ENCODE measurements around the gene RTN3.

The RTN3 gene

DNA sequence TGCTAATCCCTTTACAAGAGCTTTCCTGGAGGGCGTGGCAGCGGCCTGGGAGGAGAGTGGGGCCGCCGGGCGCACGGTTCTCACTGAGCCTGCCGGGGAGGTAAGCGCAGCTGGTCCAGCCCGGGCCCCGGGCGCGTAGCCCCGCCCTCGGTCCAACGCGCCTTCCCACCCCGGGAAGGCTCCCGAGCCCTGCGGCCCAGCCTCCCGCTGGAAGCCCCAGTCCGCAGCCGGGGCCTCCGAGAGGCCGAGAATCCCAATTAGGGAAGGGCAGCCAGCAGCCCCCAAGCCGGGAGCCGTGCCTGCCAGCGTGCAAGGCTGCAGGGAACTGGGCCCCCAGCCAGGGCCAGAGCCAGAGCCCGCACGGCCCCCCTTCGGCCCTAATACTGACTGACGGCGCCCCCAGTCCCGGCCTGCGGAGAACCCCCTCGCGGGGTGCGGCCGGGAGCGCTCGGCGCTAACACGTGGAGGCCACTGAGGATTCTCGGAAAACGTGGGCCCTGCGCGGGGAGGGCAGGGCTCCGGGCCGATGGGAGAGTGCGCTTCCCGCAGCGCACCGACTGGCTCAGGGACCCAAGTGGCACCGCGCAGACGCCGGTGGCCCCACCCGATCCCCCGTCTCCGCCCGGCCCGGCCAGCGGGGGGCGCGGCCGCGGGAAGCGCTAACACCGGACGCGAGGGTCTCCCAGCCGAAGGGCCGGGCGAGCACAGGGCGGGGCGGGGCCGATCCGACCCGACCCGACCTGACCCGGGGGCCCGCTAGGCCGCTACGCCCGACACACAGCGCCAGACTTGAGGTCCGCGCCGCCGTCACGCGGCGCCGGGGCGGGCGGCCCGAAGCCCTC, 81.6 kb downstream of the RTN3 start:
- ChIA-PET POLR2A (no interaction called here), CTCF (no interaction called here)
- DNase-seq (ENCODE audit: extremely low spot score), result no peak
- TF ChIP-seq, protein P1, sequence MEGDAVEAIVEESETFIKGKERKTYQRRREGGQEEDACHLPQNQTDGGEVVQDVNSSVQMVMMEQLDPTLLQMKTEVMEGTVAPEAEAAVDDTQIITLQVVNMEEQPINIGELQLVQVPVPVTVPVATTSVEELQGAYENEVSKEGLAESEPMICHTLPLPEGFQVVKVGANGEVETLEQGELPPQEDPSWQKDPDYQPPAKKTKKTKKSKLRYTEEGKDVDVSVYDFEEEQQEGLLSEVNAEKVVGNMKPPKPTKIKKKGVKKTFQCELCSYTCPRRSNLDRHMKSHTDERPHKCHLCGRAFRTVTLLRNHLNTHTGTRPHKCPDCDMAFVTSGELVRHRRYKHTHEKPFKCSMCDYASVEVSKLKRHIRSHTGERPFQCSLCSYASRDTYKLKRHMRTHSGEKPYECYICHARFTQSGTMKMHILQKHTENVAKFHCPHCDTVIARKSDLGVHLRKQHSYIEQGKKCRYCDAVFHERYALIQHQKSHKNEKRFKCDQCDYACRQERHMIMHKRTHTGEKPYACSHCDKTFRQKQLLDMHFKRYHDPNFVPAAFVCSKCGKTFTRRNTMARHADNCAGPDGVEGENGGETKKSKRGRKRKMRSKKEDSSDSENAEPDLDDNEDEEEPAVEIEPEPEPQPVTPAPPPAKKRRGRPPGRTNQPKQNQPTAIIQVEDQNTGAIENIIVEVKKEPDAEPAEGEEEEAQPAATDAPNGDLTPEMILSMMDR (IDR thresholded peaks at IDR 0.05; ENCODE audit: control extremely low read depth, extremely low read depth, low read depth, missing control alignments), result no peak

DNA sequence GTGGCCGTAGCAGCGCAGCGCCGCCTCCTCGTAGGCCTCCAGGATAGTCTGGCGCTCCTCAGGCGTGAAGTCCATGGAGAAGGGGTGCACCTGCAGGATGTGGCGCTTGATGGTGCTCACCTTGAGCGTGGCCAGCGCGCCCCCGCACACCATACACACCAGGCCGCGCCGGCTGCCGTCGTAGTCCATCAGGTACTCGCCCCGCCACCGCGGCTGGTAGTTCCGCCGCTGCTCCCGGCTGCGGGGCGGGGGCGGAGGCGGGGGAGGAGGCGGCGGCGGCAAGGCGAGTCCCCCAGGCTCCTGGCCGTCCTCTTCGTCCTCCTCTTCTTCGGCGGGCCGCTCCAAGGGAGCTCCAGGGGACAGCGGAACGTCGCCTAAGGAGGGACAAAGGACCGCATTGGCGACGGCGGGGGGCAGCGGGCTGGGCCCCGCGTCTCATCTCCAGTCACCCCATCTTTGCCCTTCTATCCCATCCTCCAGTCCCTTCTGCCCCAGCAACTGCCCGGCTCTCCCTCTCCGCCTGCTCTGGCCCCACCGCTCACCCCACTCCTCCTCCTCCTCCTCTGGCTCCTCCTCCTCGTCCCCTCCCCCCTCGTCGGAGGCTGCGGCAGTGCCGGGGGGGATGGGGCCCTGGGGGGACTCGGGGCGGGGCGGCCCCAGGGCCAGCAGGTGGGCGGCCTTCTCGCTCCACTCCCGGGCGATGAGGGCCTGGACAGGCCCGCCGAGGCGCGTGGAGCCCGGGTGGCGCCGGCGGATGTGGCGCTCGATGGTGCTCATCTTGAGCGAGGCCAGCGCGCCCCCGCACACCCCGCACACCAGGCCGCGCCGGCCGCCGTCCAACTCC, 82.4 kb downstream of the RTN3 start:
- POLR2A ChIA-PET, result no interaction called here
- no peak for DNase-seq (ENCODE audit: extremely low spot score)
- CTCF ChIA-PET, result no interaction called here
- TF ChIP-seq, protein P1 (IDR thresholded peaks at IDR 0.05; ENCODE audit: control extremely low read depth, extremely low read depth, low read depth, missing control alignments), result no peak

DNA sequence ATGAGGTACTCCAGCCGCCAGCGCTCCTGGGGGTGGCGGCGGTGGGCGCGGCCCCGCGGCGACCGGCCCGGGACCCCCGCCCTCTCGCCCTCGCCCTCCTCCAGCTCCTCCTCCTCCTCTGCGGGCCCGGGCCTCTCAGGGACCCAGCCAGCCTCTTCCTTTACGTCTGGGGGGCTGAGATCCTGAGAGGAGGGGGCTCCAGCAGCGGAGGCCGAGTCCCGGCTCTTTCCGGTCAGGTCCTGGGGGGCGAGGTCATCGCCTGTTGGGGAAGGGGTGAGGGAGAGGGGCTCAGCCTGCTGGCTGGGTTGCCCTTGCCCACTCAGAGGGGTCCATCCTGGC, 83.0 kb downstream of the RTN3 start:
- TF ChIP-seq, protein P1 (IDR thresholded peaks at IDR 0.05; ENCODE audit: control extremely low read depth, extremely low read depth, low read depth, missing control alignments), result no peak
- ChIA-PET POLR2A (no interaction called here), CTCF (no interaction called here)
- no peak for DNase-seq (ENCODE audit: extremely low spot score)

DNA sequence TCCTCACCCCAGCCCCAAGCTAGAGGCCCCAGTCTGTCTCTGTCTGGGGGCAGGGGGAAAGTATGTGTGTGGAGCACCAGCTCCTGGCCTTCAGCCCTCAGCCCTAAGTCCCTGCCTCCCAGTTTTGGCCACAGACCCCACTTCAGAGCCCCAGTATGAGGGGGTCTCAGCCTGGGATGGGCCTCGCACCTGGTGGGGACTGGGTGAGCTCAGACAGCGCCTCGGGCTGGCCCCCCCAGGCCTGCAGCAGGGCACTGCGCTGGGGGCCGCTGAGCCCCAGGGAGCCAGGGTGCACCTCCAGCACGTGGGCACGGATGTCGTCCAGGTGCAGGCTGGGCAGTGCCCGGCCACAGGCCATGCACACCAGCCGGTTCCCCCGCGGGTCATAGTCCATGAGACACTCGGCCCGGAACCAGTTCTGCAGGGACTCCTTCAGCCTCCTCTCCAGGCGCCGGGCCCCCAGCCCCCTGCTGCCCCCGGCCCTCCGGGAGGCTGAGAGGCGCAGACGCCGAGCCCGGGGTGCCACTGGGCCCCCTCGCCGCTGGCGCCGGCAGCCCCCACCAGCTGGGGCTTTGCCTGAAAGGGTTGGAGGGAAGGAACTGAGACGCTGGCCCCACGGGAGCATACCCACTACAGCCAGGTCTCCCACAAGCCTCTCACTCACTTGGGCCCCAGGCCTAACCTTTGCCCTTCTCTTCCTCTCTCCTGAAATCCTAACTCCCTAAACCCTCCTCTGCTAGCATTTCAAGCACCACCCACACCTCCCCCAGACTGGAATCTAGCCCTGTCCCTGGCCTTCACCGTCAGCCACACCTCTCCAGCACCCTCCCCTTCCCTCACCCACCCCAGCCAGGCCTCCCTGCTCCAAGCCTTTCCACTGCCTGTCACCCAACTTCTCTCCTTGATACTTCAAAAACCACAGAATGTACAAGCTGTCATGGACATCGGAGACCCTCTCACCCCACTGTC, 83.7 kb downstream of the RTN3 start:
- TF ChIP-seq, protein P1 (IDR thresholded peaks at IDR 0.05; ENCODE audit: control extremely low read depth, extremely low read depth, low read depth, missing control alignments), result no peak
- ChIA-PET CTCF (no interaction called here), POLR2A (no interaction called here)
- no peak for DNase-seq (ENCODE audit: extremely low spot score)

DNA sequence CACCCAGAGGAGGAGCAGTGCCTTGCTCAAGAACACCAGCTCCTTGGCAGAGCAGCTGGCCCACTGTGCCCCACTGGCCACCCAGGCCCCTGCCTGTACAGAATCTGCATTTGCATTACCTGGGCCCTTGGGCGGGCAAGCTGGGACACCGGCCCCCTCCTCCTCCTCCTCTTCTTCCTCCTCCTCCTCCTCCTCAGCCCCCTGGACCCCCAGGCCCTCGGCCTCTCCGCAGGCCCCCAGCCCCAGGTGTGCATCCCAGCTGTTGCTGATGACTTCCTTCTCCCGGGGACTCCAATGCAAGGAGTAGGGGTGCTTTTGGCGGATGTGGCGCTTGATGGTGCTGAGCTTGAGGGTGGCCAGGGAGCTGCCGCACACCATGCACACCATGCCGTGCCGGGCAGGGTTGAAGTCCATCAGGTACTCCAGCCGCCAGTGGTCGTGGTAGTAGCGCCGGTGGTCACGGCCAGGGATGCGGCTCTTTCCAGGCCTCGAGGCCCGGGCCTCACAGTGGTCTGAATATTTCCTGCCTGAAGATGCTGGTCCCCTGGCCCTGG, 84.5 kb downstream of the RTN3 start:
- POLR2A ChIA-PET, result no interaction called here
- CTCF ChIA-PET, result interaction anchor here (1.0 to 1.2 kb wide), 2 partner anchors 13 to 28 kb away, joined by 3 read pairs; no protein-coding TSS in a partner anchor
- TF ChIP-seq, protein P1 (IDR thresholded peaks at IDR 0.05; ENCODE audit: control extremely low read depth, extremely low read depth, low read depth, missing control alignments), result no peak
- DNase-seq (ENCODE audit: extremely low spot score), result no peak

Measured in GM10248 (cell line).